SU-DHL-6 (cell line): ENCODE results near the gene ZNF146.

Experiments
- CTCF ChIP-seq: fragments of 200-600 bp; sonication (generic); IDR thresholded peaks from one replicate; pipeline ENCODE4 v1.5.1; 2017; ENCODE audit warnings: antibody characterized with exemption, mild to moderate bottlenecking, low read length, moderate library complexity; ENCODE audit not compliant: insufficient read depth, poor library complexity, severe bottlenecking
- EZH2phosphoT487 ChIP-seq: fragments of 200-600 bp; sonication (generic), shearing (Covaris generic); conservative IDR thresholded peaks from 2 replicates; pipeline ENCODE4 v1.6.1; 2018; ENCODE audit warnings: mild to moderate bottlenecking, antibody characterized with exemption, low read length, moderate library complexity, mixed read lengths

GRCh38 chr19:36256853-36257519, 42.1 kb downstream of the ZNF146 start:
- TF ChIP-seq EZH2phosphoT487 (no peak), CTCF (no peak)
